Measurements from ENCODE around the gene FMN2. TPM values are rescaled to one million over a fixed set of nuclear protein-coding genes. Genes with fewer than 3 reads are reported as not detected.

The FMN2 gene
- total RNA-seq, 1 donor from 2014 or later = 150 TPM

DNA sequence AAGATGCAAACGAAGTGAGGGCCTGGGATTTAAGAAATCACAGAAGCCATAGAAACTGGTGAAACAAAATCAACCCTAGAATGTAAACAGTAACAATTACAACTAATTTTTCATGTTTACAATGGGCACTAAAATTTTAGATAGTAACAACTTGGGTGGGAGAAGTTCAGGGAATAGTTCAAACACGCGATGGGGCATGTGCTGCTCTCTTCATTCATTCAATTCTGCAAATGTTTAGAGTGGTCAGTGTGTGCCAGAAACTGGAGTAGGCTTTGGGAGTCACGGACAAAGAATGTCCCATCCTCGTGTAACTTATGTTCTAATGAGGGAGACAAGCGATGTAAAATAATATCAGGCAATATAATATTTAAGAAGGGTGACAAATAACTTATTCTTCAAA lies 386.9 kb downstream of the FMN2 start:
- H3K9me3 Mint-ChIP-seq (ENCODE audit: unreplicated experiment) = peaks cover 7% of the 10 kb centered on the region
- no peaks in the 10 kb centered on the region for H3K4me1 Mint-ChIP-seq (ENCODE audit: low read depth, unreplicated experiment)
- H3K27ac Mint-ChIP-seq (ENCODE audit: unreplicated experiment) = no peak overlapping the region
- no peaks in the 10 kb centered on the region for H3K27me3 Mint-ChIP-seq (ENCODE audit: unreplicated experiment)
- H3K4me3 Mint-ChIP-seq (ENCODE audit: unreplicated experiment) = no peak overlapping the region
- no peak for DNase-seq
- no peak for TF ChIP-seq CTCF (IDR thresholded peaks at IDR 0.05; ENCODE audit: partially characterized antibody, unreplicated experiment)
- peaks cover 6% of the 10 kb centered on the region for H3K36me3 Mint-ChIP-seq (ENCODE audit: unreplicated experiment)

GRCh38 chr1:240484804-240485443 lies 393.2 kb downstream of the FMN2 start:
- Mint-ChIP-seq H3K36me3 (ENCODE audit: unreplicated experiment) (no peaks in the 10 kb centered on the region), H3K4me1 (ENCODE audit: low read depth, unreplicated experiment) (peaks cover 8% of the 10 kb centered on the region), H3K9me3 (ENCODE audit: unreplicated experiment) (no peaks in the 10 kb centered on the region), H3K27ac (ENCODE audit: unreplicated experiment) (no peak overlapping the region), H3K27me3 (ENCODE audit: unreplicated experiment) (peaks cover 4% of the 10 kb centered on the region), H3K4me3 (ENCODE audit: unreplicated experiment) (no peak overlapping the region)
- no peak for DNase-seq
- TF ChIP-seq CTCF (IDR thresholded peaks at IDR 0.05; ENCODE audit: partially characterized antibody, unreplicated experiment) = no peak

GRCh38 chr1:240486611-240487010 lies 394.9 kb downstream of the FMN2 start:
- Mint-ChIP-seq H3K4me3 (ENCODE audit: unreplicated experiment) (no peak overlapping the region), H3K36me3 (ENCODE audit: unreplicated experiment) (no peaks in the 10 kb centered on the region), H3K9me3 (ENCODE audit: unreplicated experiment) (no peaks in the 10 kb centered on the region), H3K4me1 (ENCODE audit: low read depth, unreplicated experiment) (peaks cover 9% of the 10 kb centered on the region), H3K27me3 (ENCODE audit: unreplicated experiment) (peaks cover 4% of the 10 kb centered on the region), H3K27ac (ENCODE audit: unreplicated experiment) (no peak overlapping the region)
- DNase-seq = no peak
- TF ChIP-seq CTCF (IDR thresholded peaks at IDR 0.05; ENCODE audit: partially characterized antibody, unreplicated experiment) = no peak

DNA sequence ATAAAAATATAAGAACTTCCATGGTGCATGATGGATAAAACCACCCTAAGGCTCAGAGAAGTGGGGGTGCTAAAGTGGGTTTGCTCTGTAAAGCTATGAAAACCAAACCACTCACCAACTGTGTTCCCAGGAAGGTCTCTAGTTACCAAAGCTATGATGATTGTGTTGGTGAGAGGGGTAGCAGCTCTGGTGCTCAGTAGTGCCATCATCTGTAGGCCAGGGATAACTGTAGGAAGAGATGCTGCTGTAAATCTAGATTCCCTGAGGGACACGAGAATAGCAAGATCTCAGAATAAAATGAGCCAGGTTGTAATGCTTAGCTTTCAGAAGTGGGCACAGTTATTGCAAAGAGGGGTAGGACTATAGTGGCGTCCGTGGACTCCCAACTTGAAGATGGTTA lies 395.8 kb downstream of the FMN2 start:
- H3K27me3 Mint-ChIP-seq (ENCODE audit: unreplicated experiment) = peaks cover 6% of the 10 kb centered on the region
- H3K36me3 Mint-ChIP-seq (ENCODE audit: unreplicated experiment) = peaks cover 5% of the 10 kb centered on the region
- TF ChIP-seq CTCF (IDR thresholded peaks at IDR 0.05; ENCODE audit: partially characterized antibody, unreplicated experiment) = no peak
- H3K27ac Mint-ChIP-seq (ENCODE audit: unreplicated experiment) = no peak overlapping the region
- no peak overlapping the region for H3K4me3 Mint-ChIP-seq (ENCODE audit: unreplicated experiment)
- peaks cover 12% of the 10 kb centered on the region for H3K4me1 Mint-ChIP-seq (ENCODE audit: low read depth, unreplicated experiment)
- no peak for DNase-seq
- H3K9me3 Mint-ChIP-seq (ENCODE audit: unreplicated experiment) = no peaks in the 10 kb centered on the region

- H3K4me3 Mint-ChIP-seq (ENCODE audit: unreplicated experiment) = no peak overlapping the region
- H3K9me3 Mint-ChIP-seq (ENCODE audit: unreplicated experiment) = no peaks in the 10 kb centered on the region
- H3K4me1 Mint-ChIP-seq (ENCODE audit: low read depth, unreplicated experiment) = peaks cover 3% of the 10 kb centered on the region
- no peak for TF ChIP-seq CTCF (IDR thresholded peaks at IDR 0.05; ENCODE audit: partially characterized antibody, unreplicated experiment)
- H3K36me3 Mint-ChIP-seq (ENCODE audit: unreplicated experiment) = peaks cover 5% of the 10 kb centered on the region
- H3K27me3 Mint-ChIP-seq (ENCODE audit: unreplicated experiment) = peaks cover 4% of the 10 kb centered on the region
- H3K27ac Mint-ChIP-seq (ENCODE audit: unreplicated experiment) = no peak overlapping the region
- no peak for DNase-seq
Observed at GRCh38 chr1:240491156-240491555, 399.5 kb downstream of the FMN2 start.
